Lung (tissue), 12 donors: Measurements from ENCODE around the gene ASTN2. TPM values are rescaled to one million over a fixed set of nuclear protein-coding genes. Genes with fewer than 3 reads are reported as not detected.

ENCODE experiments used
- ATAC-seq: fragments of 200-7000 bp; cut with Tn5 transposase; one replicate; pipeline ENCODE4 v1.9.1; 2020; ENCODE audit warnings: moderate number of reproducible peaks; ENCODE audit not compliant: insufficient read depth, low FRiP score
- DNase-seq, 3 donors: peaks; one replicate each; pipeline ENCODE4 v3.0.0-alpha.2; 2013 to 2017
- H3K27ac ChIP-seq, 2 donors: one replicate each; pipeline ENCODE4 v1.5.1; 2013; ENCODE audit warnings: mild to moderate bottlenecking in 2 of 2, moderate library complexity in 2 of 2, control low read depth in 1 of 2, inconsistent platforms in 1 of 2, low read depth in 1 of 2, low read length in 1 of 2
- H3K27me3 ChIP-seq, 3 donors: one replicate each; pipeline ENCODE4 v1.5.1; 2013; ENCODE audit warnings: low read length in 2 of 3; ENCODE audit not compliant: control insufficient read depth in 3 of 3, insufficient read depth in 3 of 3
- H3K36me3 ChIP-seq, 4 donors: one replicate each; pipeline ENCODE4 v1.5.1; 2013; ENCODE audit warnings: low read length in 4 of 4, mild to moderate bottlenecking in 1 of 4, moderate library complexity in 1 of 4; ENCODE audit not compliant: control insufficient read depth in 4 of 4, insufficient read depth in 4 of 4
- H3K4me1 ChIP-seq, 5 donors: one replicate each; pipeline ENCODE4 v1.5.1; 2013; ENCODE audit warnings: low read length in 5 of 5, mild to moderate bottlenecking in 2 of 5, moderate library complexity in 1 of 5; ENCODE audit not compliant: control insufficient read depth in 5 of 5, insufficient read depth in 5 of 5
- H3K4me3 ChIP-seq: one replicate; pipeline ENCODE4 v1.5.1; 2013; ENCODE audit warnings: mild to moderate bottlenecking, control low read depth, moderate library complexity
- H3K9ac ChIP-seq, 2 donors: one replicate each; pipeline ENCODE4 v1.5.1; 2013; ENCODE audit warnings: low read length in 2 of 2, control low read depth in 1 of 2; ENCODE audit not compliant: insufficient read depth in 1 of 2
- H3K9me3 ChIP-seq, 4 donors: one replicate each; pipeline ENCODE4 v1.5.1; 2013; ENCODE audit warnings: low read length in 3 of 4, mild to moderate bottlenecking in 1 of 4, moderate library complexity in 1 of 4; ENCODE audit not compliant: control insufficient read depth in 4 of 4, insufficient read depth in 3 of 4
- CTCF ChIP-seq: IDR thresholded peaks from 2 replicates; pipeline ENCODE4 v1.5.1; 2012; ENCODE audit warnings: mild to moderate bottlenecking; ENCODE audit errors: control extremely low read depth, extremely low read depth
- WGBS, 2 donors: extraction: QIAGEN DNeasy Blood & Tissue Kit; methylation state at CpG; one replicate each; pipeline ENCODE4 v1.1.7; 2013; 5-methylcytosine and 5-hydroxymethylcytosine counted together
- polyA plus RNA-seq, 2 donors: library from polyadenylated mRNA; stranded (reverse); fragments of 200-250 nt; gene quantifications; one replicate each; pipeline ENCODE4 v1.2.1, GENCODE V29; 2013
- total RNA-seq, 2 donors: library from RNA; depleted of rRNA in 1 of 2; stranded (reverse); fragments of >200 nt in 1 of 2; gene quantifications; one replicate each; pipeline ENCODE4 v1.2.1, GENCODE V29; 2014 to 2021
- donor health status: control.
- donor health status: control.
- donor health status: Bipolar disorder and iron deficiency.
- donor health status: healthy.
- donor health status: DM: yes; HTN: yes; CAD: no.

Gene ASTN2
- total and polyA plus RNA-seq, 4 donors: 1.4 to 7.0 (median 3.3) TPM

- TF ChIP-seq CTCF: no peak
- H3K9me3 ChIP-seq: no peaks in the 10 kb centered on the region
- ATAC-seq (no peak), DNase-seq (no peak)
- no peak overlapping the region for H3K27ac ChIP-seq
- H3K9ac ChIP-seq: no peak overlapping the region
- WGBS, 2 donors: 86 to 88% methylated on average over 6 of the region's 6 CpGs
- no peaks in the 10 kb centered on the region for H3K27me3 ChIP-seq
- H3K4me1 ChIP-seq: peaks cover 0 to 52% (median 9%) of the 10 kb centered on the region in 5 donors
- H3K4me3 ChIP-seq: no peak overlapping the region
- H3K36me3 ChIP-seq: no peaks in the 10 kb centered on the region
Observed at GRCh38 chr9:116476002-116476401, 938.9 kb downstream of the ASTN2 start.

- no peak for ATAC-seq
- Histone ChIP-seq H3K9ac (no peak overlapping the region), H3K4me1 (peaks cover 0 to 60% (median 17%) of the 10 kb centered on the region in 5 donors), H3K36me3 (no peaks in the 10 kb centered on the region), H3K27me3 (no peaks in the 10 kb centered on the region), H3K27ac (no peak overlapping the region), H3K9me3 (no peaks in the 10 kb centered on the region), H3K4me3 (no peak overlapping the region)
- 90 to 92% methylated on average over 1 of the region's 1 CpG for WGBS, 2 donors
- no peak for TF ChIP-seq CTCF
- DNase-seq: no peak
Observed at GRCh38 chr9:116475201-116475600, 939.7 kb downstream of the ASTN2 start.

GRCh38 chr9:116471944-116472506, 942.8 kb downstream of the ASTN2 start:
- TF ChIP-seq CTCF: no peak

More at GRCh38 chr9:116471944-116472506, 942.8 kb downstream of the ASTN2 start:
- no peaks in the 10 kb centered on the region for H3K27me3 ChIP-seq
- DNase-seq (no peak), ATAC-seq (no peak)
- H3K27ac ChIP-seq: peak overlapping the region in 1 of 2 donors; percentile 42
- no peaks in the 10 kb centered on the region for H3K36me3 ChIP-seq
- WGBS, 2 donors: 76 to 82% methylated on average over 7 of the region's 7 CpGs
- no peak overlapping the region for H3K9ac ChIP-seq
- H3K4me1 ChIP-seq: peaks cover 0 to 60% (median 16%) of the 10 kb centered on the region in 5 donors
- H3K4me3 ChIP-seq: no peak overlapping the region
- no peaks in the 10 kb centered on the region for H3K9me3 ChIP-seq
